NCI-H2196 treated with DMSO at 0.1 percent for 48 hours (cell line): ENCODE data around the gene RNF25.

Source experiments
- DNase-seq: peaks from one replicate; lab custom pipeline; 2025; ENCODE audit not compliant: unreplicated experiment; lab: John Stamatoyannopoulos, UW

Gene RNF25

DNA sequence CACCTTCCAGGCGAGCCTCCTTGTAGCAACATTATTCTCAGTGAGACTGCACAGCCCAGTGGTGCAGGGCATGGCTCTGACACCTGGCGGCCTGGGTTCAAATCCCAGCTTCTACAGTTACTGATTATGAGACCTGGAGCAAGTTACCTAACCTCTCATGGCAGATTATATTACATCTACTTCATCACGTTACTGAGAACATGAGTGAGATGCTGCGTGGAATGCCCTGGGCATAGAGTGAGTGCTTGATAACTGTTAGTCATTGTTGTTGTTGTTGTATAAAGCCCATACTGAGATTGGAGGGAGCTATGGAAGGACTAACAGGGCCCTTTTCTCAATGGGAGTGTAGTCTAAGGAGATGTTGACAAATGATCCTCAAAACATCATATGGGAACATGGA is 45.4 kb downstream of the RNF25 start:
- no peak for DNase-seq

DNA sequence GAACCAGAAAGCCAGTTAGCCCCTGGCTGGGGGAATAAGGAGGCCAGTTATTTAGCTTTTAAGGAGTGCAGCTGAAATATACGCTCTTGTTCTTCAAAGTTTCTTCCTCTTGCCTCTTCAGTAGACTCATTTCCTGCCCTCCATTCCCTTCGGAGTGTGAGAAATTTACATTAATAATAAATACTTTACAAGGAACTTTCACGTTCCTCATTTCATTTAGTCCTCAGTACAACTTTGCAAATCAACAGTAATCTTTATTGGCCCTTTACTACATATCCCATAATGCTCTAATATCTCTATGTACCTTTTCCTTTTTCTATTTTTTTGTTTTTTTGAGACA is 48.5 kb downstream of the RNF25 start:
- DNase-seq: no peak

DNA sequence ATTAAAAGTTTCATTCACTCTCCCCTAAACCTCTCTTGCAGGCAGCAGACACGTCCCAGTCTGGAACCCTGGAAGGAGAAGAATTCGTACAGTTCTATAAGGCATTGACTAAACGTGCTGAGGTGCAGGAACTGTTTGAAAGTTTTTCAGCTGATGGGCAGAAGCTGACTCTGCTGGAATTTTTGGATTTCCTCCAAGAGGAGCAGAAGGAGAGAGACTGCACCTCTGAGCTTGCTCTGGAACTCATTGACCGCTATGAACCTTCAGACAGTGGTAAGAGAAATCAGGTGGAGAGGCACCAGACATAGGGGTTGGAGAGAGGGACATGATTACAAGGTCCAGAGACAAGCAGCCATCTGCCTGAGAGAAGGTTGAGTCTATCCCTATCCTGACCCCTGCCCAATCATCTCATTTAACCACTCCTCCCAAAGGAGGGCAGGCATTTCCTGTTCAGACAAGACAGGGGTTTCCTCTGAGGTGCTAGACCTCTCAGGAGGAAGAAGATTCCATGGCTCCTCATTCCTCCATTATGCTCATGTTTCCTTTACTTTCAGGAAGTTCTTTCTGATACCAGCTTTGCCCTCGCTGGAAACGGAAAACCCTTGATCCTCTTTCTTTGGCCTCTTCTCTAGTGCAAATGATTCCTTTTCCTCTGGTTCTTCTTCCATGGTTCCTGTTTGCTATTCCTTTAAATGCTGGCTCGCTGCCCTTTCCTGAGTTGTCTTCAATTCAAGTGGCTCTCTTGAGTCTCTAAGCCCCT is 49.0 kb downstream of the RNF25 start:
- no peak for DNase-seq

DNA sequence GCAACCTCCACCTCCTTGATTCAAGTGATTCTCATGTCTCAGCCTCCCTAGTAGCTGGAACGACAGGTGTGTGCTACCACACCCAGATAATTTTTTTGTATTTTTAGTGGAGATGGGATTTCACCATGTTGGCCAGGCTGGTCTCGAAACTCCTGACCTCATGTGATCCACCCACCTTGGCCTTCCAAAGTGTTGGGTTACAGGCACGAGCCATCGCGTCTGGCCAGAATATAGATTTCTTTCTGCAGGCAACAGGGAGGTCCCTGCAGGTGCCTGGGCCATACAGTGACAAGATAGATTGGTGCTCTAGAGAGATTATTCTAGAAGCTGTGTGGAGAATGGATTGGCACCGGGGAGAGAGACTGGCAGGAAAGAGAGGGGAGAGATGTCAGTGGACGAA is 50.8 kb downstream of the RNF25 start:
- no peak for DNase-seq

DNA sequence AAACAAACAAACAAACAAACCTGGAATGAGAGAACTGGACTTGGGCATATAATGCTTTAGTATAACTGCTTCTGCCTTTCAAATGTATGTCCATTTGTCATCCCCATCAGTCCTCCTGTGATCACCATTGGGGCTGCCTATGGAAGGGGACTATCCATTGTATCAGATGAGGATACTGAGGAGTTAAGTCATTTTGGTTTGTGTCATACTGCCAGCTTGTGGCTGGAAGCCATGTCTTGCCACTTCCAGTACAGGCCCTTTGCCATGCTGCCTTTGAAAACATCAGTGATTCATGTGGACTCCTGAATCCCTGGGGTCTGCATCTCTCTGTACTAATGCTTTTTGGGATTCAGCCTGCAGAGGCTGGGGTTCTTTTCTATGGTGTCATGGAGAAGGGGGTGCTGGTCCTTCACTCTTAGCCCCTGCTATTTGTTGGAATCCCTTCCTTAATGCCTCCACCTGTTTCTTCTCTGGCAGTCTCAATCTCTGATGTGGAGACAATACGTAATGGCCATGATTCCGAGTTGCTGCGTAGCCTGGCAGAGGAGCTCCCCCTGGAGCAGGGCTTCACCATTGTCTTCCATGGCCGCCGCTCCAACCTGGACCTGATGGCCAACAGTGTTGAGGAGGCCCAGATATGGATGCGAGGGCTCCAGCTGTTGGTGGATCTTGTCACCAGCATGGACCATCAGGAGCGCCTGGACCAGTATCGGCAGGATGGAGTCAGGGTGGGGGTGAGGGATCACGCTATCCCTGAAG is 53.5 kb downstream of the RNF25 start:
- peak; percentile 15 for DNase-seq

DNA sequence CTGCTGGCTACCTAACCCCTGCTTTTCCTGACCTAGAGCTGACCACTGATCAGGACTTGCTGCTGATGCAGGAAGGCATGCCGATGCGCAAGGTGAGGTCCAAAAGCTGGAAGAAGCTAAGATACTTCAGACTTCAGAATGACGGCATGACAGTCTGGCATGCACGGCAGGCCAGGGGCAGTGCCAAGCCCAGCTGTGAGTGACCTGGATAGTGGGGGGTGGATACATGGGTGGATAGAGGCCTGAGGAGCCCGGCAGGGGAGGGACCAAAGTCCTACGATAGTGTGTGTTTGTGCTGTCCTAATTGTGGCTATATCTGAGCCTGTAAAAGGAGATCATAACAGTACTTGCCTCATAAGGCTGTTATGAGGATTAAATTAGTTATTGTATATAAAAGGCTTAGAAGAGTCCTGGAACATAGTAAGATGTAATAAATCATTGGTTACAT is 55.9 kb downstream of the RNF25 start:
- DNase-seq: no peak
